ENCODE results near the gene NOX3.

Gene NOX3

GRCh38 chr6:155380666-155381332 lies 74.8 kb downstream of the NOX3 start:
- Histone ChIP-seq H2AFZ (ENCODE audit: low read depth) (no peak overlapping the region), H3K4me3 (IDR thresholded peaks at IDR 0.05; ENCODE audit: insufficient read depth, low read depth, low read length) (no peak overlapping the region), H3K79me2 (ENCODE audit: insufficient read depth, low read depth) (no peaks in the 10 kb centered on the region), H3K4me1 (ENCODE audit: low read depth, poor library complexity, severe bottlenecking) (no peaks in the 10 kb centered on the region), H3K9ac (no peak overlapping the region), H3K36me3 (ENCODE audit: insufficient read depth) (no peaks in the 10 kb centered on the region), H4K20me1 (ENCODE audit: insufficient read depth) (no peaks in the 10 kb centered on the region), H3K4me2 (no peak overlapping the region), H3K27ac (no peak overlapping the region), H3K27me3 (ENCODE audit: insufficient read depth, low read depth) (no peaks in the 10 kb centered on the region)
- no peak for TF ChIP-seq CTCF (conservative IDR thresholded peaks at IDR 0.05; ENCODE audit: low read depth, low read length)

- Histone ChIP-seq H2AFZ (ENCODE audit: low read depth) (no peak overlapping the region), H3K9ac (no peak overlapping the region), H3K4me3 (IDR thresholded peaks at IDR 0.05; ENCODE audit: insufficient read depth, low read depth, low read length) (no peak overlapping the region), H3K27ac (no peak overlapping the region), H3K4me2 (no peak overlapping the region), H3K79me2 (ENCODE audit: insufficient read depth, low read depth) (no peaks in the 10 kb centered on the region), H3K4me1 (ENCODE audit: low read depth, poor library complexity, severe bottlenecking) (no peaks in the 10 kb centered on the region), H4K20me1 (ENCODE audit: insufficient read depth) (no peaks in the 10 kb centered on the region), H3K36me3 (ENCODE audit: insufficient read depth) (no peaks in the 10 kb centered on the region), H3K27me3 (ENCODE audit: insufficient read depth, low read depth) (no peaks in the 10 kb centered on the region)
- TF ChIP-seq CTCF (conservative IDR thresholded peaks at IDR 0.05; ENCODE audit: low read depth, low read length), result no peak
Measured at GRCh38 chr6:155378724-155379123, 76.9 kb downstream of the NOX3 start.

- H3K27me3 ChIP-seq (ENCODE audit: insufficient read depth, low read depth), result no peaks in the 10 kb centered on the region
- H3K79me2 ChIP-seq (ENCODE audit: insufficient read depth, low read depth), result no peaks in the 10 kb centered on the region
- H2AFZ ChIP-seq (ENCODE audit: low read depth), result no peak overlapping the region
- no peak overlapping the region for H3K9ac ChIP-seq
- TF ChIP-seq CTCF (conservative IDR thresholded peaks at IDR 0.05; ENCODE audit: low read depth, low read length), result no peak
- no peak overlapping the region for H3K4me3 ChIP-seq (IDR thresholded peaks at IDR 0.05; ENCODE audit: insufficient read depth, low read depth, low read length)
- H3K27ac ChIP-seq, result no peak overlapping the region
- no peaks in the 10 kb centered on the region for H4K20me1 ChIP-seq (ENCODE audit: insufficient read depth)
- H3K4me1 ChIP-seq (ENCODE audit: low read depth, poor library complexity, severe bottlenecking), result no peaks in the 10 kb centered on the region
- no peaks in the 10 kb centered on the region for H3K36me3 ChIP-seq (ENCODE audit: insufficient read depth)
- no peak overlapping the region for H3K4me2 ChIP-seq
Measured at GRCh38 chr6:155378276-155378675, 77.4 kb downstream of the NOX3 start.

- Histone ChIP-seq H3K79me2 (ENCODE audit: insufficient read depth, low read depth) (no peaks in the 10 kb centered on the region), H3K27me3 (ENCODE audit: insufficient read depth, low read depth) (no peaks in the 10 kb centered on the region), H4K20me1 (ENCODE audit: insufficient read depth) (no peaks in the 10 kb centered on the region), H3K27ac (no peak overlapping the region), H3K4me3 (IDR thresholded peaks at IDR 0.05; ENCODE audit: insufficient read depth, low read depth, low read length) (no peak overlapping the region), H3K4me1 (ENCODE audit: low read depth, poor library complexity, severe bottlenecking) (no peaks in the 10 kb centered on the region), H3K9ac (no peak overlapping the region), H2AFZ (ENCODE audit: low read depth) (no peak overlapping the region), H3K36me3 (ENCODE audit: insufficient read depth) (no peaks in the 10 kb centered on the region), H3K4me2 (no peak overlapping the region)
- no peak for TF ChIP-seq CTCF (conservative IDR thresholded peaks at IDR 0.05; ENCODE audit: low read depth, low read length)
Measured at GRCh38 chr6:155377061-155377460, 78.6 kb downstream of the NOX3 start.
